ENCODE data around the gene COG4. TPM values are rescaled to one million over a fixed set of nuclear protein-coding genes. Genes with fewer than 3 reads are reported as not detected.
"Not testable (repeated sequence)": the region's sequence is repeated elsewhere in the genome, so short reads cannot be mapped to it uniquely, and the experiment has no call there.

The COG4 gene
- total RNA-seq, 1 experiment from 2014 or later: 35.5 TPM

DNA sequence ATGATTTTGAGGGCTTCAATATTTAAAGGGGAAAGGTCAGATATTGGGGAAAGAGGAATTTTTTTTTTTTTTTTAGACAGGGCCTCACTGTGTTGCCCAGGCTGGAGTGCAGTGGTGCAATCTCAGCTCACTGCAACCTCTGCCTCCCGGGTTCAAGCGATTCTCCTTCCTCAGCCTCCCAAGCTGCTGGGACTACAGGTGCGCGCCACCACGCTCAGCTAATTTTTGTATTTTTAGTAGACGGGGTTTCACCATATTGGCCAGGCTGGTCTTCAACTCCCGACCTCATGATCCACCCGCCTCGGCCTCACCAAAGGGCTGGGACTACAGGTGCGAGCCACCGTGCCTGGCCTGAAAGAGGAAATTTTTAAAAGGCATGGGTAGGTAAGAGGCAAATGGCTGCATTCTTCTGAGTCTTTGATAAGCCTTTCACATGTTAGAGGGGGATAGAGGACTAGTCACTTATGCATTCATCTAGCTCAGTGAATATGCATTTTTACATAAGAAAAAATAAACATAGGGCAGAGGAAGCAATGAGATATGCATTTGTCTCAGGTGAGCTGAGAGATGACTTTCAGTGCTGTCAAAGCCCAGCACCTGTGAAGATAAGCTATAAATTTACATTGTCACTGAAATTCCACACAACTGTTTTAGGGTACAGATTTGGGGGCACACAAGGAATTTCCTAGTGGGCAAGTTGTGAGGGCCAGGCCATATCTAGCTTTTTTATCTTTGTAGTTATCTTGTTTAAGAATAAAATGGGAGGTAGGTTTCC lies 70.0 kb downstream of the COG4 start:
- H3K4me1 ChIP-seq (ENCODE audit: insufficient read depth, low read length): peaks cover 6% of the 10 kb centered on the region
- H3F3A ChIP-seq (ENCODE audit: low read length, unreplicated experiment): no peaks in the 10 kb centered on the region
- no peak for ATAC-seq
- H3K9me2 ChIP-seq (replicated peaks; ENCODE audit: low read length): no peaks in the 10 kb centered on the region
- no peaks in the 10 kb centered on the region for H4K20me1 ChIP-seq (ENCODE audit: low read length)
- no peaks in the 10 kb centered on the region for H3K79me2 ChIP-seq (ENCODE audit: low read length)
- H3K4me2 ChIP-seq (ENCODE audit: low read length): peak overlapping the region; percentile 84
- no peak for DNase-seq
- ChIA-PET POLR2A (ENCODE audit: unreplicated experiment) (interaction anchor here (0.5 kb wide), 1 partner anchor 76 kb away, joined by 4 read pairs; no protein-coding TSS in a partner anchor), CTCF (interaction anchor here (1.2 kb wide), 1 partner anchor 25 kb away, joined by 3 read pairs; no protein-coding TSS in a partner anchor)
- peak overlapping the region; percentile 78 for H3K9ac ChIP-seq (ENCODE audit: low read length)
- H3K27ac ChIP-seq (ENCODE audit: low read length): peak overlapping the region; percentile 65; the same call in 1 of the 2 replicates
- H3K36me3 ChIP-seq (ENCODE audit: low read depth, low read length): no peaks in the 10 kb centered on the region
- H3K9me3 ChIP-seq (ENCODE audit: low read length): no peaks in the 10 kb centered on the region
- no TSS peak for BruUV-seq (replicated peaks)
- TF ChIP-seq, protein P1, sequence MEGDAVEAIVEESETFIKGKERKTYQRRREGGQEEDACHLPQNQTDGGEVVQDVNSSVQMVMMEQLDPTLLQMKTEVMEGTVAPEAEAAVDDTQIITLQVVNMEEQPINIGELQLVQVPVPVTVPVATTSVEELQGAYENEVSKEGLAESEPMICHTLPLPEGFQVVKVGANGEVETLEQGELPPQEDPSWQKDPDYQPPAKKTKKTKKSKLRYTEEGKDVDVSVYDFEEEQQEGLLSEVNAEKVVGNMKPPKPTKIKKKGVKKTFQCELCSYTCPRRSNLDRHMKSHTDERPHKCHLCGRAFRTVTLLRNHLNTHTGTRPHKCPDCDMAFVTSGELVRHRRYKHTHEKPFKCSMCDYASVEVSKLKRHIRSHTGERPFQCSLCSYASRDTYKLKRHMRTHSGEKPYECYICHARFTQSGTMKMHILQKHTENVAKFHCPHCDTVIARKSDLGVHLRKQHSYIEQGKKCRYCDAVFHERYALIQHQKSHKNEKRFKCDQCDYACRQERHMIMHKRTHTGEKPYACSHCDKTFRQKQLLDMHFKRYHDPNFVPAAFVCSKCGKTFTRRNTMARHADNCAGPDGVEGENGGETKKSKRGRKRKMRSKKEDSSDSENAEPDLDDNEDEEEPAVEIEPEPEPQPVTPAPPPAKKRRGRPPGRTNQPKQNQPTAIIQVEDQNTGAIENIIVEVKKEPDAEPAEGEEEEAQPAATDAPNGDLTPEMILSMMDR (conservative IDR thresholded peaks at IDR 0.05; ENCODE audit: low read depth, low read length): no peak
- TF ChIP-seq EZH2phosphoT487 (IDR thresholded peaks at IDR 0.05; ENCODE audit: borderline replicate concordance, low read length) (no peak), EZH2 (IDR thresholded peaks at IDR 0.05; ENCODE audit: low read length, unreplicated experiment) (no peak)
- intact Hi-C loops (cut with micrococcal nuclease): no loop called here
- H3K27me3 ChIP-seq (ENCODE audit: low read length): no peaks in the 10 kb centered on the region
- peak overlapping the region; percentile 94 for H3K4me3 ChIP-seq (ENCODE audit: low read length)
- H2AFZ ChIP-seq (ENCODE audit: low read length): peak overlapping the region; percentile 99

DNA sequence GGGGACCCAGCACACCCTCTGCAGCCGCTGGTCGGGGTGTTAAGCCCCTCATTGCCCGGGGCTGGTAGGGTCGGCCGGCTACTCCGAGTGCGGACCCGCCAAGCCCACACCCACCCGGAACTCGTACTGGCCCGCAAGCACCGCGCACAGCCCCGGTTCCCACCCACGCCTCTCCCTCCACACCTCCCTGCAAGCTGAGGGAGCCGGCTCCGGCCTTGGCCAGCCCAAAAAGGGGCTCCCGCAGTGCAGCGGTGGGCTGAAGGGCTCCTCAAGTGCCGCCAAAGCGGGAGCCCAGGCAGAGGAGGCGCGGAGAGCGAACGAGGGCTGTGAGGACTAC lies 72.4 kb downstream of the COG4 start:
- H3K27ac ChIP-seq (ENCODE audit: low read length); H3K27me3 ChIP-seq (ENCODE audit: low read length); H3K9me3 ChIP-seq (ENCODE audit: low read length); H3K4me1 ChIP-seq (ENCODE audit: insufficient read depth, low read length); H3F3A ChIP-seq (ENCODE audit: low read length, unreplicated experiment); H3K79me2 ChIP-seq (ENCODE audit: low read length); DNase-seq; intact Hi-C loops (cut with micrococcal nuclease); ATAC-seq; H3K4me2 ChIP-seq (ENCODE audit: low read length); POLR2A ChIA-PET (ENCODE audit: unreplicated experiment); BruUV-seq (replicated peaks); H3K4me3 ChIP-seq (ENCODE audit: low read length); H3K9ac ChIP-seq (ENCODE audit: low read length); H3K36me3 ChIP-seq (ENCODE audit: low read depth, low read length); H4K20me1 ChIP-seq (ENCODE audit: low read length); H2AFZ ChIP-seq (ENCODE audit: low read length); H3K9me2 ChIP-seq (replicated peaks; ENCODE audit: low read length): not testable (repeated sequence)
- CTCF ChIA-PET: interaction anchor here (0.6 kb wide), 1 partner anchor 18 kb away, joined by 3 read pairs; no protein-coding TSS in a partner anchor

GRCh38 chr16:70450142-70451003 lies 73.0 kb downstream of the COG4 start:
- ATAC-seq; H3K9ac ChIP-seq (ENCODE audit: low read length); H3K27me3 ChIP-seq (ENCODE audit: low read length); H3K4me2 ChIP-seq (ENCODE audit: low read length); H3K4me3 ChIP-seq (ENCODE audit: low read length); H3K9me2 ChIP-seq (replicated peaks; ENCODE audit: low read length); H3K79me2 ChIP-seq (ENCODE audit: low read length); H2AFZ ChIP-seq (ENCODE audit: low read length); POLR2A ChIA-PET (ENCODE audit: unreplicated experiment); BruUV-seq (replicated peaks); H3K27ac ChIP-seq (ENCODE audit: low read length); H3K36me3 ChIP-seq (ENCODE audit: low read depth, low read length); intact Hi-C loops (cut with micrococcal nuclease); H3F3A ChIP-seq (ENCODE audit: low read length, unreplicated experiment); H3K9me3 ChIP-seq (ENCODE audit: low read length); H4K20me1 ChIP-seq (ENCODE audit: low read length); H3K4me1 ChIP-seq (ENCODE audit: insufficient read depth, low read length); DNase-seq: not testable (repeated sequence)
- CTCF ChIA-PET: interaction anchor here (0.6 kb wide), 1 partner anchor 17 kb away, joined by 3 read pairs; no protein-coding TSS in a partner anchor
